Retinal pigment epithelial cell (primary cell): ENCODE results near the gene CTXN3.

Experiments
- DNase-seq: peaks from one replicate; pipeline ENCODE4 v3.0.0-alpha.2; 2010; ENCODE audit warnings: low read depth
- H3K4me3 ChIP-seq: 2 replicates; pipeline ENCODE4 v1.5.1; 2011; ENCODE audit warnings: mild to moderate bottlenecking, low read length, control low read depth, moderate library complexity
- CTCF ChIP-seq: conservative IDR thresholded peaks from 2 replicates; pipeline ENCODE4 v1.5.1; 2011; ENCODE audit warnings: low read depth, low read length, control low read depth, inconsistent platforms

CTXN3 gene

GRCh38 chr5:127706691-127707090, 57.8 kb downstream of the CTXN3 start:
- DNase-seq: no peak
- no peak overlapping the region for H3K4me3 ChIP-seq
- TF ChIP-seq CTCF: no peak

- no peak for TF ChIP-seq CTCF
- no peak for DNase-seq
- H3K4me3 ChIP-seq: no peak overlapping the region
These were observed 58.3 kb downstream of the CTXN3 start for GRCh38 chr5:127707209-127707608.
